GM13977 (cell line): ENCODE measurements around the gene FAM168A.

Experiments
- DNase-seq: peaks from one replicate; pipeline ENCODE4 v3.0.0; 2012; ENCODE audit warnings: low spot score
- CTCF ChIP-seq: IDR thresholded peaks from 2 replicates; pipeline ENCODE4 v1.5.1; 2012; ENCODE audit warnings: mild to moderate bottlenecking, control low read depth; ENCODE audit not compliant: insufficient read depth; ENCODE audit errors: extremely low read depth, missing control alignments
- in situ Hi-C: fragments of 300-500 bp; cut with MboI; formaldehyde crosslinking; loops from one replicate; pipeline ENCODE4 v1.12.0; 2022; ENCODE audit warnings: low sequenced_read_pairs, low pct_unique_long_range_greater_than_20kb, mixed read lengths, inconsistent platforms; ENCODE audit not compliant: unreplicated experiment

FAM168A gene

GRCh38 chr11:73401217-73401923 lies 196.5 kb downstream of the FAM168A start:
- in situ Hi-C loops: no loop called here
- no peak for DNase-seq
- no peak for TF ChIP-seq CTCF

- in situ Hi-C loops: no loop called here
- TF ChIP-seq CTCF: no peak
- DNase-seq: no peak
Measured at GRCh38 chr11:73400293-73400692, 197.6 kb downstream of the FAM168A start.

GRCh38 chr11:73399636-73400035 lies 198.3 kb downstream of the FAM168A start:
- in situ Hi-C loops: no loop called here
- TF ChIP-seq CTCF: no peak
- no peak for DNase-seq

GRCh38 chr11:73399159-73399590 lies 198.7 kb downstream of the FAM168A start:
- in situ Hi-C loops: no loop called here
- TF ChIP-seq CTCF: no peak
- no peak for DNase-seq

- in situ Hi-C loops: no loop called here
- no peak for DNase-seq
Measured at GRCh38 chr11:73398721-73399120, 199.2 kb downstream of the FAM168A start.

GRCh38 chr11:73398132-73398526 lies 199.8 kb downstream of the FAM168A start:
- DNase-seq: no peak
- in situ Hi-C loops: no loop called here
- no peak for TF ChIP-seq CTCF

More at GRCh38 chr11:73398721-73399120, 199.2 kb downstream of the FAM168A start:
- no peak for TF ChIP-seq CTCF
